Right lobe of liver (tissue), 4 donors: Measurements from ENCODE around the gene TSPAN9.

Source experiments
- POLR2A ChIP-seq: fragments of 450-650 bp; IDR thresholded peaks from one replicate; pipeline ENCODE4 v1.6.1; 2017; ENCODE audit warnings: antibody characterized with exemption, mild to moderate bottlenecking
- TF ChIP-seq, protein P1 (sequence below), 4 donors: fragments of 200-600 bp in 3 of 4; fragments of 450-650 bp in 1 of 4; IDR thresholded peaks; one replicate each; pipeline versions ENCODE4 v1.5.1 to v1.8.0; 2016 to 2022; ENCODE audit warnings: antibody characterized with exemption in 4 of 4, mild to moderate bottlenecking in 2 of 4
- donor health status: DM: no; HTN: no; CAD: no.
- donor health status: DM: no; HTN: no; CAD: no.
- donor health status: DM: no; HTN: yes; CAD: no.

DNA sequence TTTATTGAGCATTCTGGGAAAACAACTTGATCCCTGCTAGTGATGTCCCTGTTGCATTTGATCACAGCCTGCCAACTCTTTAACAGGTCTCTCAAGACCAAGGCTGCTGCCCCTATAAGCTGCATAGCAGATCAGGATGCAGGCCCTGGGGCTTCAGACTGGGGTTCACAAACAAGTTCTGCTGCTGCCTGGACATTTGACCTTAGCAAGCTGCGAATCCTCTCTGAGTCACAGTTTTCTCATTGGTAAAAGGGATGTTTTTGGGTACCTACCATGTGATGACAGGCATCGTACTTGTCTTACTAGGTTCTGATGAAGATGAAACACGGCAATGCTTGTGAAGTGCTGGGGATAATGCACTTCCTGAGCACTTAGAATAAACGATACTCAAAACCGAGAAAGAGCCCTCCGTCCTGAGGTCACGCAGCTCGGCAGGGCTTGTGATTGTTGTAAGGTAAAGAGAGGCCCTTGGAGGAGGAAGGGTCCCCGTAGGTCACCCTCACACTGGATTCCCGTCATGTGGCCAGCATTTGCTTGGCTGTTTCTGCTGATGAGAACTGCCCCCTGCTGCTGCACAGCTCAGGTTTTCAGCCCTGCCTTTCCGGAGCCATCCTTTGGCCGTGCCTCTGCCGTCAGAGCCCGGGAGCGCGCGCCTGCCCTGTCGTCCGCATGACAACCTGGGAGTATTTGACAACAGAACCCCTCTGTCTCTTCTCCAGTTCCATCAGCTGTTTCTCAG is 39.1 kb downstream of the TSPAN9 start:
- TF ChIP-seq, protein P1, sequence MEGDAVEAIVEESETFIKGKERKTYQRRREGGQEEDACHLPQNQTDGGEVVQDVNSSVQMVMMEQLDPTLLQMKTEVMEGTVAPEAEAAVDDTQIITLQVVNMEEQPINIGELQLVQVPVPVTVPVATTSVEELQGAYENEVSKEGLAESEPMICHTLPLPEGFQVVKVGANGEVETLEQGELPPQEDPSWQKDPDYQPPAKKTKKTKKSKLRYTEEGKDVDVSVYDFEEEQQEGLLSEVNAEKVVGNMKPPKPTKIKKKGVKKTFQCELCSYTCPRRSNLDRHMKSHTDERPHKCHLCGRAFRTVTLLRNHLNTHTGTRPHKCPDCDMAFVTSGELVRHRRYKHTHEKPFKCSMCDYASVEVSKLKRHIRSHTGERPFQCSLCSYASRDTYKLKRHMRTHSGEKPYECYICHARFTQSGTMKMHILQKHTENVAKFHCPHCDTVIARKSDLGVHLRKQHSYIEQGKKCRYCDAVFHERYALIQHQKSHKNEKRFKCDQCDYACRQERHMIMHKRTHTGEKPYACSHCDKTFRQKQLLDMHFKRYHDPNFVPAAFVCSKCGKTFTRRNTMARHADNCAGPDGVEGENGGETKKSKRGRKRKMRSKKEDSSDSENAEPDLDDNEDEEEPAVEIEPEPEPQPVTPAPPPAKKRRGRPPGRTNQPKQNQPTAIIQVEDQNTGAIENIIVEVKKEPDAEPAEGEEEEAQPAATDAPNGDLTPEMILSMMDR (IDR thresholded peaks at IDR 0.05): no peak
- no peak for TF ChIP-seq POLR2A
